DOHH2 (cell line): ENCODE data around the gene C6orf62.

ENCODE experiments used
- EZH2phosphoT487 ChIP-seq: fragments of 200-600 bp; sonication (generic); IDR thresholded peaks from 2 replicates; pipeline ENCODE4 v1.6.1; 2017; ENCODE audit warnings: borderline replicate concordance, mild to moderate bottlenecking, antibody characterized with exemption, low read length, moderate library complexity, mixed read lengths
- TF ChIP-seq, protein P1 (sequence below): fragments of 200-600 bp; sonication (generic); IDR thresholded peaks from one replicate; pipeline ENCODE4 v1.5.1; 2014; ENCODE audit warnings: antibody characterized with exemption, mild to moderate bottlenecking, low read depth, low read length; ENCODE audit not compliant: poor library complexity, severe bottlenecking

DNA sequence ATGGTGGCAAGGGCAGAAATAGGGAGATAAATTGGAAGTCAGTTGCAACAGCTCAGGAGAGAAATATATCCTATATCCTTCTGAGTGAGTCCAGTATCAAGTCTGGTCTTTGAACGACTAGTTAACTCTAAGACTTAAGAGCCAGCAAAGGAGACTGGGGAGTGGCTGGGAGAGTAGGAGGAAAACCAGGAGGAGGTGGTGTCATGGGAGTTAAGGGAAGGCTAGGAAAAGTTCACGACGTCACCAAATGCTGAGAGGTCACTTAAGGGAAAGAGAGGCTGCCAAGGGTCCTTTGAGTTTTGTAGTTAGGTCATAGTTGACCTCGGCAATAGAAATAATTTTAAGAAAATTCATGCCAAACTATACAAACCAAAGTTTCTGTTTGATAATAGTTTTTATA, 27.0 kb downstream of the C6orf62 start:
- TF ChIP-seq, protein P1, sequence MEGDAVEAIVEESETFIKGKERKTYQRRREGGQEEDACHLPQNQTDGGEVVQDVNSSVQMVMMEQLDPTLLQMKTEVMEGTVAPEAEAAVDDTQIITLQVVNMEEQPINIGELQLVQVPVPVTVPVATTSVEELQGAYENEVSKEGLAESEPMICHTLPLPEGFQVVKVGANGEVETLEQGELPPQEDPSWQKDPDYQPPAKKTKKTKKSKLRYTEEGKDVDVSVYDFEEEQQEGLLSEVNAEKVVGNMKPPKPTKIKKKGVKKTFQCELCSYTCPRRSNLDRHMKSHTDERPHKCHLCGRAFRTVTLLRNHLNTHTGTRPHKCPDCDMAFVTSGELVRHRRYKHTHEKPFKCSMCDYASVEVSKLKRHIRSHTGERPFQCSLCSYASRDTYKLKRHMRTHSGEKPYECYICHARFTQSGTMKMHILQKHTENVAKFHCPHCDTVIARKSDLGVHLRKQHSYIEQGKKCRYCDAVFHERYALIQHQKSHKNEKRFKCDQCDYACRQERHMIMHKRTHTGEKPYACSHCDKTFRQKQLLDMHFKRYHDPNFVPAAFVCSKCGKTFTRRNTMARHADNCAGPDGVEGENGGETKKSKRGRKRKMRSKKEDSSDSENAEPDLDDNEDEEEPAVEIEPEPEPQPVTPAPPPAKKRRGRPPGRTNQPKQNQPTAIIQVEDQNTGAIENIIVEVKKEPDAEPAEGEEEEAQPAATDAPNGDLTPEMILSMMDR = no peak
- TF ChIP-seq EZH2phosphoT487 = no peak
